SW 1271 (cell line): ENCODE data around the gene MUSK.
A peak's percentile ranks its signal among the peaks of the same experiment; 100 is the strongest.
"Not testable (repeated sequence)": the region's sequence is repeated elsewhere in the genome, so short reads cannot be mapped to it uniquely, and the experiment has no call there.

Experiments used
- DNase-seq, 2 experiments: peaks; one replicate each; lab custom pipeline; 2025; lab: John Stamatoyannopoulos, UW

The MUSK gene

DNA sequence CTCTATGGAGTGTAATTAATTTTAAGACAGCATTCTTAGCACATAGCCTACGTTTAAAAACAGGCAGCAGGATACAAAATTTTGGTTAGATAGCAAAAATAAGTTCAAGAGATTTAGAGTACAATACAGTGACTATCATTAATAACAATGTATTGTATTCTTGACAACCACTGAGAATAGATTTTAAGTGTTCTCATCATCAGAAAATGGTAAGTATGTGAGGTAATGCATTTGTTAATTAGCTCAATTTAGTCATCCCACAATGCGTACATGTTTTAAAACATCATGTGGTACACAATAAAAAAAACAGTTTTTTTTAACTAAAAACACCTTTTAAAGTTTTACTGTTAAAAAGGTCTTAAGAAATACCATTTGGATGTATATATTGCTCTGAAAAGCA lies 94.2 kb downstream of the MUSK start:
- no peak for DNase-seq

DNA sequence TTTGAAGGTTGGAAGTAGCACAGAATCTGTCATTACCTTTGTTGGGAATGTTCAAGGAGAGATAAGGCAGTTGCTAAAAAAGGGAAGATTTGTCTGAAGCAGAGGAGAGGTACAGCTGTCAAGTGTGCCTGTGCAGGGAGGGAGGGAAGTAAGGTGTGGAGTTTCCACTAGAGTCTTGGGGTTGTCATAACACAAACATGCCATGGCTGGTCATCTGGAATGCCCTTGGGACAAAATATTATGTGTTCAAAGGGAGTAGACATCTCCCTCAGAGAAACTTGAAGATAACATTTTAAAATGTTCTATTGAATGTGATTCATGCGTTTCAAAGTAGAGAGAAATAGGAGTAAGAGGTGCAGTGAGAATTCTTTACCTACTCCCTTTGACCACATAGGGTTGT lies 95.0 kb downstream of the MUSK start:
- no peak for DNase-seq

GRCh38 chr9:110764006-110764405 lies 95.4 kb downstream of the MUSK start:
- no peak for DNase-seq

- no peak for DNase-seq
Observed at GRCh38 chr9:110765926-110766325, 97.3 kb downstream of the MUSK start.

DNA sequence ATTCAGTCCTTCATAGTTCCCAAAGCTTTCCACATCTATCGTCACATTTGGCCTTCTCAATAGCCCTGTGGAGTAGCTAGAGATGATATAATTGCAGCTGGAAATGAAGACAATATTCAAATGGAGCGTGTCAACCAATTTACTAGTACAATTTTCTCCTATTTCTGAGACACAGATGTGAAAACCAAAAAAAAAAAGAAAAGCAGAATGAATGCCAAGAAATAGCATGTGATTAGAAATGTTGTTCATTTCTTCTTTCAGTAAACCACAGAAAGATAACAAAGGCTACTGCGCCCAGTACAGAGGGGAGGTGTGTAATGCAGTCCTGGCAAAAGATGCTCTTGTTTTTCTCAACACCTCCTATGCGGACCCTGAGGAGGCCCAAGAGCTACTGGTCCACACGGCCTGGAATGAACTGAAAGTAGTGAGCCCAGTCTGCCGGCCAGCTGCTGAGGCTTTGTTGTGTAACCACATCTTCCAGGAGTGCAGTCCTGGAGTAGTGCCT lies 99.0 kb downstream of the MUSK start:
- no peak for DNase-seq

DNA sequence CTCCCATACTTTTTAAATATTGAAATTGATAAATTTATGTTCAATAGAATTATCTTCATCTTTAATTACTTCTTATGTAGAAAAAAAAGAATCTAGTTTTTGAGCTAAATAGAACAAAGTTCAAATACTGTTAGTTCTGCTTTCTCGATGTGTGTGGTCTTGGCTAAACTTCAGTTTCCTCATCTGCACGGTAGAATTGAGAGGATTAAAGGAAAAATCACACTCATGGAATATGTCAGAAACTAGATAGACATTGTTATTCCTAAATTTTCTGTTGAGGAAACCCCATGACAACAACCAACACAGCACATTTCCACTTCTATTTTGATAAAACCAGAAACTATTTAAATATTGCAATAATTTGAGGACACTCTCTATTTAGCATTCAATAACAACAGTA lies 100.3 kb downstream of the MUSK start:
- no peak for DNase-seq

DNA sequence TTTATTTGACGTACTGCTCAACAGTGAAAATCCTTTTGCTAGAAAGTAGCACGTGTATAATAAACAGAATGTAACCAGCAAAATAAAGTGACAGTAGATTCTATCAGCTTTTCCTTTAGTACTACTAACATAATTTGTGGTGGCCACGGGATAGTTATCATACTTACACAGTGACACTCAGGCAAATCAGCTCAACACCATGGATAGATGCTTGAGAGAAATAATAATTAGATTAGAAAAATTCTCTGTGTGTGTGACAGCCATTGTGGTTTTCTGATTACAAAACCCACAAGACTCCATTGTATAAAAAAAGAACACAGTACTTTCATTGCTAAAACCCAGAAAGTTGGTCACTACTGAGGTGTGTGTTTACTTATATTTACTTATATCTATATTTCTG lies 101.1 kb downstream of the MUSK start:
- DNase-seq = no peak

DNA sequence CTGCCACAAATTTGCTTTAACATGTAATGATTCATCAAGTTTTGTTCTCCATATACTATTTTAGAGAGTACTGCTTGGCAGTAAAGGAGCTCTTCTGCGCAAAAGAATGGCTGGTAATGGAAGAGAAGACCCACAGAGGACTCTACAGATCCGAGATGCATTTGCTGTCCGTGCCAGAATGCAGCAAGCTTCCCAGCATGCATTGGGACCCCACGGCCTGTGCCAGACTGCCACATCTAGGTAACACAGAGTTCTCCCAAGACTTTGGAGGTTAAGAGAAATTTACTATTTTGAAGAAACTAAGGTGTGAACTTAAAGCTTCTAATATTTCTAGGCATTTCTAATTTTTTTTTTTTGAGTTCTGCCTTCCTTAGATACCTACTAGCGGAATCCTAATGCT lies 107.1 kb downstream of the MUSK start:
- DNase-seq = no peak

- no peak for DNase-seq
Observed at GRCh38 chr9:110776221-110776620, 107.6 kb downstream of the MUSK start.

DNA sequence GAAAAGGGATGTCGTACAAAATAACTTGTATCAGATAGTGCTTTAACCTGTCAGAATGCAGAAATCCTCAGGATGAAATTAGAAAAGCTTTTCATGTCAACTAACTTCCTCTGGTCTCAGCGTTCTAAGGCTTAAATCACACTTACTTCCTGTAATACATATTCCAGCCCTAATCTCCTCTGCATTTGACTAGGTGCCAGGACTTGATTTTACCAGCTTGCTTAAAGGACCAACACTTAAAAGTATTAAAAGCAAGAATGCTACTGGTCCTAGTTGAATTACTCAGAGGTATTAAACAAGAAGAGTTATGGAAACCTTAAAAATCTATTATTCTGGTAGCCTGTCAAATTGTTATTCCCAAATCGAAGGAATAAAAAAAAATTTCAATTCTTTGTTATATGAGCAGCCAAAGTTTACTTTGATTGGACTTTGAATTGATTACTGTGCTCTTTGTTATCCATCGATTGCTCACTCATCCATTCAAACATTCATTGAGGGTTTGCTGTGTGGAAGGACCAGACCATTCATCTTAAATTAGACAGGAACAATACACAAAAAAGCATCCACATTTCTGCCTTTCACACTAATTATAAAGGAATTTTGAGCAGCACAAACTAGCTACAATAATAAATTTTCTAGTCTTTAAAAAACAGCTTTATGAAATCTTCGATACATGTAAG lies 108.7 kb downstream of the MUSK start:
- peak in 1 of 2 experiments; percentile 18 for DNase-seq

GRCh38 chr9:110777876-110778215 lies 109.3 kb downstream of the MUSK start:
- no peak for DNase-seq

- no peak for DNase-seq
Observed at GRCh38 chr9:110782701-110783100, 114.1 kb downstream of the MUSK start.

DNA sequence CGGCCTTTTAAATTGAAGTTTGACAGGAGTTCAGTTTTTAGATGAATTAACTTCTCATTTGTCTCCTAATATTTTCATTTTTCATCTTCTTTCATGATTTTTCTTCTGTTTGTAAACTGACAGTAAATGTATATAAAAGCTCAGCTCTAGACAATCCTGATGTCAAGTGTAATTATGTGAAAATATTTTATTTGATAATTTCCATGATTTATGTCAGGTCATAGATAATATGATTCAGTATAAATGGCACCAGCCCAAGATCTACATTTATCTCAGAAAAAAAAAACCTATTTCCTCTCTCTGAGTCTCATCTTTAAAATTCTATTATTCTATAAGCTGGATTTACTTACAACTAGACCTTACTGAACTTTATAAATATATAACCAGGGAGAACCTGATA lies 115.7 kb downstream of the MUSK start:
- no peak for DNase-seq

- no peak for DNase-seq
Observed at GRCh38 chr9:110785166-110785565, 116.6 kb downstream of the MUSK start.

DNA sequence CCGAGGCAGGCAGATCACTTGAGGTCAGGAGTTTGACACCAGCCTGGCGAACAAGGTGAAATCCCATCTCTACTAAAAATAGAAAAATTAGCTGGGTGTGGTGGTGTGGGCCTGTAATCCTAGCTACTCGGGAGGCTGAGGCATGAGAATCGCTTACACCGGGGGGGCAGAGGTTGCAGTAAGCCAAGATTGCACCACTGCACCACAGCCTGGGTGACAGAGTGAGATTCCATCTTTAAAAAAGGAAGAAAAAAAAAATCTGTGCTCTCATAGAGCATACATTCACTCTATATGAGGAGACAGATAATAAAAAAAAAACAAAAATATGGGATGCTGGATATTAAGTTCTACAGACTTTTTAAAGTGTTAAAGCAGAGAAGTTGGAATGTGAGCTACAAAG lies 119.8 kb downstream of the MUSK start:
- not testable (repeated sequence) for DNase-seq

GRCh38 chr9:110788871-110789270 lies 120.3 kb downstream of the MUSK start:
- no peak for DNase-seq

DNA sequence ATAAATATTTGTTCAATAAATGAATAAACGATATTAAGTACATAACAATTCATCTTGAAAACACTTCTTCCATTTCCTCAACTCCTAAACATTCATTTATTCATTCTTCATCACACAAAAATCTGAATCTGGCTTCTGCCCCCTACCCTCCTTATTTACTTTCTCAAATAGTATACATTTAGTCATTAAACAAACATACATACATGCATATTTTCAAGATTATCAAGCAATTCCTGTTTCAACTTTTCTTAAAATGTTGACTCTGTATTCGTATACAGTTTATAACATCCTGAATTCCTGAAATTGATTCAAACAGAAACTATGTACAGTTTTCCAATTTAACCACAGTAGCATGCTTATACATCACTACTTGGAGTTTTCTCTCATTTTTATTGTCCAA lies 129.0 kb downstream of the MUSK start:
- peak; percentile 52 to 88 for DNase-seq

- no peak for DNase-seq
Observed at GRCh38 chr9:110799396-110799795, 130.8 kb downstream of the MUSK start.

DNA sequence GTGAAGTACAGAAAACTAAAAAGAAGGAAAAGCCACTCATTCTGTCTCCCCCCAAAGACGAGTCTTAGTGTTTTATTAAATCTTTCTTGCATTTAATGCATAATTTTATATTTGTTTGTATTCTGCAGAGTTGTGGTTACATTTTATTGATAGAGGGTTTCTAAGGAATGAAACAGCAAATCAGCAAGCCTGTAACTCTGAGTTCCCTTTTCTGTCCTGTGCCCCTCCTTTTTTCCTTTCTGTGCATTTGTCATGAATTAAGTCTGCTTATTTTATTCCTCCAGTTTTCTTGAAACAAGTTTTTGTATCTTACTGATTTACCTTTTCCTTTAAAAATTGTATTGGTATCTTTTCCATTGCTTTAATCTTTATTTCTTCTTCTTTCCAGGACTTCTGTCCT lies 132.8 kb downstream of the MUSK start:
- no peak for DNase-seq

- no peak for DNase-seq
Observed at GRCh38 chr9:110802416-110803035, 133.9 kb downstream of the MUSK start.

GRCh38 chr9:110807956-110808598 lies 139.5 kb downstream of the MUSK start:
- DNase-seq = no peak

DNA sequence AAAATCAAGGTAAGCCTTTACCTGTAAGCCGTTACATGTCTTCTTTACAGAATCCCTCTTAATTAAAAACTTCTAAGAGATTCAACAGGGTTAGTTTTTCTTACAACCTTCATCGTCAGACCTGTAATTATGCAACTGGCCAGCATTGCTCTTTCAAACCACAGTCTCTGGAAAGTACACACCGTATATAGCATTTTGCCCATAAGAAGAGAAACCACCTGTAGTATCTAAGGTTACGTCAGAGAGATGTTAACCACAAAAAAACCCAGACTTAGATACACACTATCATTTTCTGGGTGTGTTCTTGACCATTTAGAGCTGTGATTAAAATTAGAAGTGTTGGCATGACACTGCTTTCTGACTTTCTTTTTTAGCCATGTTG lies 140.0 kb downstream of the MUSK start:
- no peak for DNase-seq

- no peak for DNase-seq
Observed at GRCh38 chr9:110809038-110809595, 140.5 kb downstream of the MUSK start.
